22Rv1 (cell line): ENCODE measurements around the gene MMP24.
A peak's percentile ranks its signal among the peaks of the same experiment; 100 is the strongest.

ENCODE experiments used
- ZFX ChIP-seq: fragments of 450-650 bp; IDR thresholded peaks from 2 replicates; pipeline ENCODE4 v1.6.1; 2017; ENCODE audit warnings: antibody characterized with exemption, borderline replicate concordance
- TF ChIP-seq, protein P1 (sequence below): fragments of 450-650 bp; IDR thresholded peaks from 2 replicates; pipeline ENCODE4 v1.5.1; 2017; ENCODE audit warnings: mild to moderate bottlenecking

GRCh38 chr20:35207950-35208611, 18.4 kb upstream of the MMP24 start:
- TF ChIP-seq, protein P1, sequence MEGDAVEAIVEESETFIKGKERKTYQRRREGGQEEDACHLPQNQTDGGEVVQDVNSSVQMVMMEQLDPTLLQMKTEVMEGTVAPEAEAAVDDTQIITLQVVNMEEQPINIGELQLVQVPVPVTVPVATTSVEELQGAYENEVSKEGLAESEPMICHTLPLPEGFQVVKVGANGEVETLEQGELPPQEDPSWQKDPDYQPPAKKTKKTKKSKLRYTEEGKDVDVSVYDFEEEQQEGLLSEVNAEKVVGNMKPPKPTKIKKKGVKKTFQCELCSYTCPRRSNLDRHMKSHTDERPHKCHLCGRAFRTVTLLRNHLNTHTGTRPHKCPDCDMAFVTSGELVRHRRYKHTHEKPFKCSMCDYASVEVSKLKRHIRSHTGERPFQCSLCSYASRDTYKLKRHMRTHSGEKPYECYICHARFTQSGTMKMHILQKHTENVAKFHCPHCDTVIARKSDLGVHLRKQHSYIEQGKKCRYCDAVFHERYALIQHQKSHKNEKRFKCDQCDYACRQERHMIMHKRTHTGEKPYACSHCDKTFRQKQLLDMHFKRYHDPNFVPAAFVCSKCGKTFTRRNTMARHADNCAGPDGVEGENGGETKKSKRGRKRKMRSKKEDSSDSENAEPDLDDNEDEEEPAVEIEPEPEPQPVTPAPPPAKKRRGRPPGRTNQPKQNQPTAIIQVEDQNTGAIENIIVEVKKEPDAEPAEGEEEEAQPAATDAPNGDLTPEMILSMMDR: peak; percentile 89
- TF ChIP-seq ZFX: no peak
